ENCODE results near the gene PEPD. TPM values are rescaled to one million over a fixed set of nuclear protein-coding genes. Genes with fewer than 3 reads are reported as not detected.

The PEPD gene
- total RNA-seq, 4 donors from 2014 or later: 33.9 to 57.0 (median 45.0) TPM

- H3K9me3 ChIP-seq: no peaks in the 10 kb centered on the region
- no peaks in the 10 kb centered on the region for H3K36me3 ChIP-seq
- DNase-seq: peak in 1 of 2 donors; percentile 10
- no peak for TF ChIP-seq CTCF (IDR thresholded peaks at IDR 0.05 in 4 of 5, conservative IDR thresholded peaks at IDR 0.05 in 1 of 5)
- TF ChIP-seq POLR2A (IDR thresholded peaks at IDR 0.05): no peak
- ATAC-seq: no peak
- no peaks in the 10 kb centered on the region for H3K27me3 ChIP-seq
- H3K4me3 ChIP-seq: no peak overlapping the region
- in situ Hi-C loops (cut with MboI; ENCODE audit: low sequenced_read_pairs in 4 of 4): no loop called here
- peaks cover 0 to 7% of the 10 kb centered on the region in 2 donors for H3K4me1 ChIP-seq
- intact Hi-C loops (cut with DNase I; ENCODE audit: low total_unique reads): no loop called here
- H3K27ac ChIP-seq: no peak overlapping the region
Observed at GRCh38 chr19:33403221-33403972, 118.2 kb downstream of the PEPD start.

GRCh38 chr19:33402421-33403220 lies 119.0 kb downstream of the PEPD start:
- no peaks in the 10 kb centered on the region for H3K9me3 ChIP-seq
- peak in 1 of 5 experiments; percentile 15 for TF ChIP-seq CTCF (IDR thresholded peaks at IDR 0.05 in 4 of 5, conservative IDR thresholded peaks at IDR 0.05 in 1 of 5)
- TF ChIP-seq POLR2A (IDR thresholded peaks at IDR 0.05): no peak
- DNase-seq (no peak), ATAC-seq (no peak)
- no peaks in the 10 kb centered on the region for H3K36me3 ChIP-seq
- peaks cover 3 to 7% of the 10 kb centered on the region in 2 donors for H3K4me1 ChIP-seq
- intact Hi-C loops (cut with DNase I; ENCODE audit: low total_unique reads): no loop called here
- no peaks in the 10 kb centered on the region for H3K27me3 ChIP-seq
- in situ Hi-C loops (cut with MboI; ENCODE audit: low sequenced_read_pairs in 4 of 4): no loop called here
- no peak overlapping the region for H3K27ac ChIP-seq
- H3K4me3 ChIP-seq: no peak overlapping the region

- Histone ChIP-seq H3K9me3 (no peaks in the 10 kb centered on the region), H3K4me3 (no peak overlapping the region), H3K27me3 (no peaks in the 10 kb centered on the region), H3K36me3 (no peaks in the 10 kb centered on the region), H3K27ac (no peak overlapping the region), H3K4me1 (peaks cover 7 to 9% of the 10 kb centered on the region in 2 donors)
- DNase-seq (peak in 1 of 2 donors; percentile 7), ATAC-seq (no peak)
- in situ Hi-C loops (cut with MboI; ENCODE audit: low sequenced_read_pairs in 4 of 4): no loop called here
- intact Hi-C loops (cut with DNase I; ENCODE audit: low total_unique reads): no loop called here
- no peak for TF ChIP-seq POLR2A (IDR thresholded peaks at IDR 0.05)
- TF ChIP-seq CTCF (IDR thresholded peaks at IDR 0.05 in 4 of 5, conservative IDR thresholded peaks at IDR 0.05 in 1 of 5): no peak
Observed at GRCh38 chr19:33401683-33402420, 119.7 kb downstream of the PEPD start.

GRCh38 chr19:33400856-33401682 lies 120.5 kb downstream of the PEPD start:
- TF ChIP-seq POLR2A (IDR thresholded peaks at IDR 0.05) (no peak), CTCF (IDR thresholded peaks at IDR 0.05 in 4 of 5, conservative IDR thresholded peaks at IDR 0.05 in 1 of 5) (no peak)
- Histone ChIP-seq H3K4me1 (peaks cover under 1 to 16% of the 10 kb centered on the region in 2 donors), H3K27me3 (no peaks in the 10 kb centered on the region), H3K9me3 (no peaks in the 10 kb centered on the region), H3K4me3 (no peak overlapping the region), H3K36me3 (no peaks in the 10 kb centered on the region), H3K27ac (no peak overlapping the region)
- in situ Hi-C loops (cut with MboI; ENCODE audit: low sequenced_read_pairs in 4 of 4) (no loop called here), intact Hi-C loops (cut with DNase I; ENCODE audit: low total_unique reads) (no loop called here)
- ATAC-seq (no peak), DNase-seq (peak in 1 of 2 donors; percentile 6)
